K562 (cell line): Measurements from ENCODE around the gene FASLG.

ENCODE experiments used
- NFRKB ChIP-seq: fragments of 450-650 bp; IDR thresholded peaks from 2 replicates; pipeline ENCODE4 v1.6.1; 2016; ENCODE audit warnings: low read depth
- TARDBP ChIP-seq: fragments of 450-650 bp; IDR thresholded peaks from 2 replicates; pipeline ENCODE4 v1.6.1; 2016
- TF ChIP-seq, protein P1 (sequence below), 3 experiments: IDR thresholded peaks in 2 of 3; conservative IDR thresholded peaks in 1 of 3; 2 replicates each; pipeline ENCODE4 v1.5.1; 2011 to 2012; ENCODE audit warnings: low read length in 3 of 3, mild to moderate bottlenecking in 3 of 3, control low read depth in 2 of 3, improper control_type of control experiment in 1 of 3, inconsistent platforms in 1 of 3, low read depth in 1 of 3, mixed read lengths in 1 of 3, moderate library complexity in 1 of 3; ENCODE audit not compliant: insufficient read depth in 2 of 3

DNA sequence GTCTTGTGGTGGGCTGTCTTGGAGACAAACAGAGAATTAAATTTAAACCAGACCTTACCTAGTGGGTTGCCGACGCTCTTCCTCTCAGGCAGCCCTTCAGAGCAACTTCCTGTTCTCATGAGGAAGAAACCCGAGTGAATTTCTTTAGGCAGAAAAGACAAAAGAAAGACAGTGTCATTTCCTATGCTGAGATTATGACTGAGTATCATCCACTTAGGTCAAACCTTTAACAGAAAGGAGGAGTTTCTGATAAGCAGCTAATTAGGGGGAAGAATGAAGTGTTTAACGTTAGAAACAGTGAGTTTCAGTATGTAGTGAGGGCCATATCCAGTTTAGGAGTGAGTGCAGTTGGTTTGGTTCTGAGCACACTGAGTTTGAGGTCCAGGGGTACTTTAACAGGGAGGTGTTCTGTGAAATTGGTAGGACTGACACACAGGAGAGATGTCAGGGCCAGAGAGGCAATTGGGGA is 38.7 kb downstream of the FASLG start:
- TF ChIP-seq, protein P1, sequence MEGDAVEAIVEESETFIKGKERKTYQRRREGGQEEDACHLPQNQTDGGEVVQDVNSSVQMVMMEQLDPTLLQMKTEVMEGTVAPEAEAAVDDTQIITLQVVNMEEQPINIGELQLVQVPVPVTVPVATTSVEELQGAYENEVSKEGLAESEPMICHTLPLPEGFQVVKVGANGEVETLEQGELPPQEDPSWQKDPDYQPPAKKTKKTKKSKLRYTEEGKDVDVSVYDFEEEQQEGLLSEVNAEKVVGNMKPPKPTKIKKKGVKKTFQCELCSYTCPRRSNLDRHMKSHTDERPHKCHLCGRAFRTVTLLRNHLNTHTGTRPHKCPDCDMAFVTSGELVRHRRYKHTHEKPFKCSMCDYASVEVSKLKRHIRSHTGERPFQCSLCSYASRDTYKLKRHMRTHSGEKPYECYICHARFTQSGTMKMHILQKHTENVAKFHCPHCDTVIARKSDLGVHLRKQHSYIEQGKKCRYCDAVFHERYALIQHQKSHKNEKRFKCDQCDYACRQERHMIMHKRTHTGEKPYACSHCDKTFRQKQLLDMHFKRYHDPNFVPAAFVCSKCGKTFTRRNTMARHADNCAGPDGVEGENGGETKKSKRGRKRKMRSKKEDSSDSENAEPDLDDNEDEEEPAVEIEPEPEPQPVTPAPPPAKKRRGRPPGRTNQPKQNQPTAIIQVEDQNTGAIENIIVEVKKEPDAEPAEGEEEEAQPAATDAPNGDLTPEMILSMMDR (IDR thresholded peaks at IDR 0.05 in 2 of 3, conservative IDR thresholded peaks at IDR 0.05 in 1 of 3; ENCODE audit: insufficient read depth in 2 of 3, low read depth in 1 of 3, low read length in 3 of 3), result no peak
- no peak for TF ChIP-seq TARDBP
- TF ChIP-seq NFRKB, result no peak
